Liver (tissue), 3 donors: Measurements from ENCODE around the gene ALDH16A1.

Experiments used
- CTCF ChIP-seq: fragments of 150-350 bp; IDR thresholded peaks from 2 replicates; pipeline ENCODE4 v1.5.1; 2017; ENCODE audit warnings: improper control_type of control experiment, low read depth, low read length; ENCODE audit not compliant: missing input control
- EGR1 ChIP-seq, 2 donors: IDR thresholded peaks; 2 replicates each; pipeline ENCODE4 v1.6.1; 2016 to 2018; ENCODE audit warnings: antibody characterized with exemption in 2 of 2, low read depth in 2 of 2
- donor health status: healthy.
- donor health status: healthy.

GRCh38 chr19:49420227-49420626 lies 32.8 kb upstream of the ALDH16A1 start:
- no peak for TF ChIP-seq EGR1 (IDR thresholded peaks at IDR 0.05; ENCODE audit: low read depth in 2 of 2)
- no peak for TF ChIP-seq CTCF
